K562 (cell line): ENCODE measurements around the gene CTSW. TPM values are rescaled to one million over a fixed set of nuclear protein-coding genes. Genes with fewer than 3 reads are reported as not detected.

Source experiments
- ASH1L ChIP-seq: fragments of 450-650 bp; IDR thresholded peaks from 2 replicates; pipeline ENCODE4 v1.6.1; 2018; ENCODE audit warnings: borderline replicate concordance, mild to moderate bottlenecking, low read depth; ENCODE audit not compliant: partially characterized antibody
- CHD1 ChIP-seq: fragments of 200-600 bp; sonication (generic); IDR thresholded peaks from one replicate; pipeline ENCODE4 v1.6.1; 2012; ENCODE audit warnings: mild to moderate bottlenecking, moderate library complexity, low read length, inconsistent platforms
- ELF4 ChIP-seq: fragments of 450-650 bp; formaldehyde crosslinking; IDR thresholded peaks from 2 replicates; pipeline ENCODE4 v1.4.0; 2022; ENCODE audit warnings: missing genetic modification characterization
- FOS ChIP-seq: IDR thresholded peaks from 3 replicates; pipeline ENCODE4 v1.6.1; 2011; ENCODE audit not compliant: insufficient read length; ENCODE audit errors: extremely low read depth
- GABPB1 ChIP-seq: sonication (generic); formaldehyde crosslinking; IDR thresholded peaks from 2 replicates; pipeline ENCODE4 v1.8.0; 2022; ENCODE audit warnings: mild to moderate bottlenecking, missing genetic modification reagents
- GATAD2B ChIP-seq: fragments of 450-650 bp; IDR thresholded peaks from 2 replicates; pipeline ENCODE4 v1.6.1; 2017; ENCODE audit warnings: mild to moderate bottlenecking, borderline replicate concordance
- ID3 ChIP-seq, 2 experiments: fragments of 250-450 bp in 1 of 2; fragments of 450-650 bp in 1 of 2; sonication (Bioruptor Pico) in 1 of 2; IDR thresholded peaks; 2 replicates each; pipeline versions ENCODE4 v1.6.1 to v1.8.0; 2016 to 2021; ENCODE audit warnings: mild to moderate bottlenecking in 2 of 2, moderate library complexity in 2 of 2, missing compliant biosample characterization in 1 of 2, missing genetic modification characterization in 1 of 2
- IFI16 ChIP-seq: fragments of 250-450 bp; sonication (Bioruptor Pico); IDR thresholded peaks from 2 replicates; pipeline ENCODE4 v2.1.2; 2022; ENCODE audit warnings: mild to moderate bottlenecking, inconsistent platforms
- KAT7 ChIP-seq: sonication (generic); formaldehyde crosslinking; IDR thresholded peaks from 2 replicates; pipeline ENCODE4 v1.8.0; 2022; ENCODE audit warnings: missing genetic modification reagents, mild to moderate bottlenecking, borderline replicate concordance
- LARP7 ChIP-seq: fragments of 450-650 bp; IDR thresholded peaks from 2 replicates; pipeline ENCODE4 v1.6.1; 2016
- NFE2 ChIP-seq: IDR thresholded peaks from 2 replicates; pipeline ENCODE4 v1.6.1; 2014; ENCODE audit warnings: antibody characterized with exemption, low read depth
- NFRKB ChIP-seq: fragments of 450-650 bp; IDR thresholded peaks from 2 replicates; pipeline ENCODE4 v1.6.1; 2016; ENCODE audit warnings: low read depth
- PHB2 ChIP-seq: fragments of 450-650 bp; IDR thresholded peaks from 2 replicates; pipeline ENCODE4 v1.6.1; 2017; ENCODE audit warnings: low read depth
- PML ChIP-seq: IDR thresholded peaks from 2 replicates; pipeline ENCODE4 v1.6.1; 2012; ENCODE audit warnings: low read length, inconsistent platforms
- RBM15 ChIP-seq: fragments of 200-400 bp; formaldehyde crosslinking; IDR thresholded peaks from 2 replicates; pipeline ENCODE4 v1.6.1; 2018; ENCODE audit warnings: mild to moderate bottlenecking, low read length, moderate library complexity; ENCODE audit not compliant: insufficient read depth
- SNRNP70 ChIP-seq: fragments of 200-400 bp; formaldehyde crosslinking; optimal IDR thresholded peaks from 2 replicates; pipeline ENCODE3; 2017; ENCODE audit warnings: low read depth, low read length
- SREBF2 ChIP-seq: sonication (generic); formaldehyde crosslinking; IDR thresholded peaks from 2 replicates; pipeline ENCODE4 v1.4.0; 2020; ENCODE audit warnings: mild to moderate bottlenecking, missing genetic modification reagents
- SRSF1 ChIP-seq: fragments of 200-400 bp; formaldehyde crosslinking; IDR thresholded peaks from 2 replicates; pipeline ENCODE4 v1.6.1; 2017; ENCODE audit warnings: mild to moderate bottlenecking, low read depth, low read length, moderate library complexity
- TAL1 ChIP-seq: fragments of 450-650 bp; IDR thresholded peaks from 2 replicates; pipeline ENCODE4 v1.6.1; 2016; ENCODE audit warnings: mild to moderate bottlenecking
- USF2 ChIP-seq: sonication (generic); formaldehyde crosslinking; IDR thresholded peaks from 2 replicates; pipeline ENCODE4 v1.5.0; 2020; ENCODE audit warnings: missing genetic modification reagents
- YY1 ChIP-seq, 3 experiments: IDR thresholded peaks; 2 replicates each; pipeline ENCODE4 v1.6.1; 2011; ENCODE audit warnings: low read length in 2 of 3, mild to moderate bottlenecking in 2 of 3, moderate library complexity in 2 of 3, borderline replicate concordance in 1 of 3, control low read depth in 1 of 3, low read depth in 1 of 3; ENCODE audit not compliant: insufficient read depth in 3 of 3, insufficient replicate concordance in 2 of 3, control insufficient read depth in 1 of 3, insufficient read length in 1 of 3; ENCODE audit errors: extremely low read depth in 1 of 3
- ZNF184 ChIP-seq: sonication (generic); formaldehyde crosslinking; IDR thresholded peaks from 2 replicates; pipeline ENCODE4 v1.5.0; 2020; ENCODE audit warnings: missing genetic modification reagents
- polyA plus RNA-seq, 8 experiments: library from polyadenylated mRNA; depleted of rRNA in 4 of 8; stranded (reverse) in 5 of 8; unstranded in 3 of 8; fragments of >200 nt; fragmentation: Nextera tagmentation in 2 of 8; fragmentation: Illumina TruSeq in 1 of 8; extraction: Ambion mirVana in 2 of 8; extraction: Trizol in 1 of 8; gene quantifications; 2 replicates each; pipeline versions ENCODE4 v1.2.1 to v1.2.3, GENCODE V29; 2011 to 2014; ENCODE audit warnings: inconsistent platforms in 1 of 8, missing spikeins in 1 of 8
- total RNA-seq, 7 experiments: library from RNA; depleted of rRNA in 6 of 7; stranded (reverse); fragments of >200 nt in 6 of 7; fragmentation: Illumina TruSeq in 2 of 7; extraction: Trizol in 2 of 7; gene quantifications; 2 replicates each; pipeline versions ENCODE4 v1.2.1 to v1.2.3, GENCODE V29; 2011 to 2021; ENCODE audit warnings: low replicate concordance in 1 of 7
- TF ChIP-seq, protein P1 (sequence below), 2 experiments: fragments of 450-650 bp; IDR thresholded peaks; 2 replicates each; pipeline ENCODE4 v1.6.1; 2016

The CTSW gene
- total and polyA plus RNA-seq, 9 of the 15 experiments (the other 6 are each of a cell fraction or from before 2014, with no cell fraction given) = 0.04 TPM; not detected in 8

- no peak for TF ChIP-seq ID3 (CRISPR knock-in tag; IDR thresholded peaks at IDR 0.05)
- TF ChIP-seq ID3 (tag; IDR thresholded peaks at IDR 0.05) = no peak
- no peak for TF ChIP-seq TAL1
- no peak for TF ChIP-seq ELF4 (CRISPR knock-in tag)
- TF ChIP-seq SRSF1 = no peak
- TF ChIP-seq, protein P1, sequence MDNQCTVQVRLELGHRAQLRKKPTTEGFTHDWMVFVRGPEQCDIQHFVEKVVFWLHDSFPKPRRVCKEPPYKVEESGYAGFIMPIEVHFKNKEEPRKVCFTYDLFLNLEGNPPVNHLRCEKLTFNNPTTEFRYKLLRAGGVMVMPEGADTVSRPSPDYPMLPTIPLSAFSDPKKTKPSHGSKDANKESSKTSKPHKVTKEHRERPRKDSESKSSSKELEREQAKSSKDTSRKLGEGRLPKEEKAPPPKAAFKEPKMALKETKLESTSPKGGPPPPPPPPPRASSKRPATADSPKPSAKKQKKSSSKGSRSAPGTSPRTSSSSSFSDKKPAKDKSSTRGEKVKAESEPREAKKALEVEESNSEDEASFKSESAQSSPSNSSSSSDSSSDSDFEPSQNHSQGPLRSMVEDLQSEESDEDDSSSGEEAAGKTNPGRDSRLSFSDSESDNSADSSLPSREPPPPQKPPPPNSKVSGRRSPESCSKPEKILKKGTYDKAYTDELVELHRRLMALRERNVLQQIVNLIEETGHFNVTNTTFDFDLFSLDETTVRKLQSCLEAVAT (IDR thresholded peaks at IDR 0.05) = peak in 1 of 2 experiments; percentile 15; a peak in 1 of 4 replicates
- TF ChIP-seq PHB2 = no peak
- TF ChIP-seq GABPB1 (CRISPR knock-in tag) = peak; percentile 76
- no peak; the same call in 1 of the 2 replicates for TF ChIP-seq USF2
- peak; percentile 11; the same call in 1 of the 2 replicates for TF ChIP-seq GATAD2B
- no peak for TF ChIP-seq SREBF2 (CRISPR knock-in tag)
- TF ChIP-seq FOS = no peak
- no peak for TF ChIP-seq ASH1L
- TF ChIP-seq YY1 (IDR thresholded peaks at IDR 0.05; ENCODE audit: borderline replicate concordance in 1 of 3, control insufficient read depth in 1 of 3, extremely low read depth in 1 of 3, insufficient read depth in 3 of 3, insufficient read length in 1 of 3, insufficient replicate concordance in 2 of 3, low read depth in 1 of 3, low read length in 2 of 3) = peak; percentile 35 to 93 (median 80)
- no peak for TF ChIP-seq LARP7
- no peak for TF ChIP-seq SNRNP70
- TF ChIP-seq PML = peak; percentile 65
- TF ChIP-seq RBM15 = no peak
- TF ChIP-seq ZNF184 (CRISPR knock-in tag) = no peak
- no peak for TF ChIP-seq IFI16 (CRISPR knock-in tag)
- TF ChIP-seq NFE2 = 0 out of 2 replicates have a peak, but pooled peaks have one; percentile 5
- no peak; the same call in 1 of the 2 replicates for TF ChIP-seq NFRKB
- peak; percentile 95 for TF ChIP-seq CHD1
- TF ChIP-seq KAT7 (CRISPR knock-in tag) = peak; percentile 92
These were observed 19.1 kb upstream of the CTSW start, which contains the start of gene MUS81 (continued) for GRCh38 chr11:65860278-65861164.
